T-cell (primary cell): ENCODE results near the gene RASSF8. TPM values are rescaled to one million over a fixed set of nuclear protein-coding genes. Genes with fewer than 3 reads are reported as not detected.

ENCODE experiments used
- ATAC-seq, 4 experiments: fragments of 200-7000 bp in 3 of 4; fragments of 150-1000 bp in 1 of 4; cut with Tn5 transposase; replicated peaks in 1 of 4; 1 replicate in 3 of 4; 2 replicates in 1 of 4; pipeline ENCODE4 v1.10.0; 2021; ENCODE audit warnings: moderate library complexity in 3 of 4, mild to moderate bottlenecking in 2 of 4, moderate number of reproducible peaks in 1 of 4
- CTCF ChIA-PET, 2 donors: fragments of 300-600 bp; sonication (Branson Sonifier 250); formaldehyde crosslinking; loops; one replicate each; lab custom pipeline; 2022; ENCODE audit warnings: antibody characterized with exemption in 2 of 2; lab: Charles Lee
- POLR2A ChIA-PET, 2 donors: fragments of 300-600 bp; sonication (Branson Sonifier 250); formaldehyde crosslinking; loops; one replicate each; lab custom pipeline; 2022; ENCODE audit warnings: antibody characterized with exemption in 2 of 2; lab: Charles Lee
- DNase-seq, 35 experiments: peaks; one replicate each; pipeline versions ENCODE4 v3.0.0 to v3.0.0-alpha.2; 2013 to 2023
- H3K27ac ChIP-seq: one replicate; pipeline ENCODE4 v1.5.1; 2013; ENCODE audit warnings: low read length
- H3K27me3 ChIP-seq, 2 experiments: replicated peaks in 1 of 2; 1 replicate in 1 of 2; 2 replicates in 1 of 2; pipeline versions ENCODE4 v1.6.1 to v1.7.0; 2013; ENCODE audit warnings: low read length in 1 of 2, mixed read lengths in 1 of 2; ENCODE audit not compliant: control insufficient read depth in 2 of 2, insufficient read depth in 2 of 2; ENCODE audit errors: extremely low read depth in 1 of 2
- H3K36me3 ChIP-seq, 2 donors: 1 replicate in 1 of 2; 2 replicates in 1 of 2; pipeline versions ENCODE4 v1.6.1 to v1.7.0; 2013; ENCODE audit warnings: low read length in 1 of 2; ENCODE audit not compliant: control insufficient read depth in 2 of 2, insufficient read depth in 1 of 2; ENCODE audit errors: extremely low read depth in 1 of 2
- H3K4me1 ChIP-seq, 2 experiments: 1 replicate in 1 of 2; 2 replicates in 1 of 2; pipeline versions ENCODE4 v1.6.1 to v1.7.0; 2013; ENCODE audit warnings: low read length in 2 of 2, mixed read lengths in 1 of 2; ENCODE audit not compliant: insufficient read depth in 2 of 2, control insufficient read depth in 1 of 2; ENCODE audit errors: extremely low read depth in 1 of 2
- H3K4me3 ChIP-seq, 2 donors: 1 replicate in 1 of 2; 2 replicates in 1 of 2; pipeline versions ENCODE4 v1.5.1 to v1.7.0; 2013; ENCODE audit warnings: mild to moderate bottlenecking in 2 of 2, low read length in 1 of 2, moderate library complexity in 1 of 2; ENCODE audit not compliant: control insufficient read depth in 1 of 2; ENCODE audit errors: extremely low read depth in 1 of 2
- H3K9me3 ChIP-seq: 2 replicates; pipeline ENCODE4 v1.7.0; 2013
- H3K27ac Mint-ChIP-seq, 2 donors: one replicate each; pipeline ENCODE4 v1.8.0; 2020 to 2021; ENCODE audit warnings: mild to moderate bottlenecking in 2 of 2, mixed read lengths in 2 of 2
- H3K27me3 Mint-ChIP-seq, 2 donors: one replicate each; pipeline ENCODE4 v1.8.0; 2021 to 2022; ENCODE audit warnings: mixed read lengths in 2 of 2
- H3K36me3 Mint-ChIP-seq: one replicate; pipeline ENCODE4 v1.8.0; 2021; ENCODE audit warnings: mixed read lengths
- H3K4me1 Mint-ChIP-seq, 3 donors: one replicate each; pipeline ENCODE4 v1.8.0; 2020 to 2022; ENCODE audit warnings: mixed read lengths in 3 of 3, mild to moderate bottlenecking in 1 of 3
- H3K4me3 Mint-ChIP-seq, 3 donors: one replicate each; pipeline ENCODE4 v1.8.0; 2020 to 2022; ENCODE audit warnings: mild to moderate bottlenecking in 3 of 3, mixed read lengths in 3 of 3, moderate library complexity in 3 of 3
- H3K9me3 Mint-ChIP-seq, 3 donors: one replicate each; pipeline ENCODE4 v1.8.0; 2020 to 2022; ENCODE audit warnings: mixed read lengths in 3 of 3
- WGBS: methylation state at CpG from one replicate; pipeline ENCODE4 v1.1.5; 2013; ENCODE audit warnings: missing lambda C conversion rate; ENCODE audit not compliant: insufficient coverage; 5-methylcytosine and 5-hydroxymethylcytosine counted together
- total RNA-seq, 35 experiments: library from RNA in 6 of 35; stranded (reverse) in 6 of 35; fragments of 120-200 nt in 1 of 35; gene quantifications; one replicate each; pipeline versions ENCODE4 v1.2.1 to v1.2.4 and lab custom pipeline; 2013 to 2026

RASSF8 gene
- total RNA-seq, 5 donors from 2014 or later (not counting 1 experiment from before 2014, with no cell fraction given), result 0.50 to 0.98 (median 0.73) TPM; not detected in 1

GRCh38 chr12:25959071-25959961, 834 bp downstream of the RASSF8 start:
- Histone ChIP-seq H3K9me3 (no peaks in the 10 kb centered on the region), H3K27ac (no peak overlapping the region), H3K36me3 (no peaks in the 10 kb centered on the region), H3K4me3 (peak overlapping the region in 1 of 2 donors; percentile 86), H3K4me1 (peaks cover 4 to 11% of the 10 kb centered on the region in 2 experiments), H3K27me3 (peaks cover 5 to 20% of the 10 kb centered on the region in 2 experiments)
- H3K4me1 Mint-ChIP-seq, result peaks cover 17 to 19% (median 19%) of the 10 kb centered on the region in 3 donors
- under 1% methylated on average over 39 of the region's 57 CpGs for WGBS
- CTCF ChIA-PET, result interaction anchor here in 1 of 2 donors (0.7 kb wide), 1 partner anchor 11 kb away, joined by 3 read pairs; no protein-coding TSS in a partner anchor
- ATAC-seq (peak in 2 of 4 experiments; percentile 28 to 52), DNase-seq (peak in 2 of 35 experiments; percentile 1 to 2)
- no peaks in the 10 kb centered on the region for H3K36me3 Mint-ChIP-seq
- H3K9me3 Mint-ChIP-seq, result no peaks in the 10 kb centered on the region
- H3K4me3 Mint-ChIP-seq, result peak overlapping the region; percentile 66 to 89 (median 72)
- H3K27ac Mint-ChIP-seq, result no peak overlapping the region
- POLR2A ChIA-PET, result no interaction called here
- peaks cover 34 to 64% of the 10 kb centered on the region in 2 donors for H3K27me3 Mint-ChIP-seq

DNA sequence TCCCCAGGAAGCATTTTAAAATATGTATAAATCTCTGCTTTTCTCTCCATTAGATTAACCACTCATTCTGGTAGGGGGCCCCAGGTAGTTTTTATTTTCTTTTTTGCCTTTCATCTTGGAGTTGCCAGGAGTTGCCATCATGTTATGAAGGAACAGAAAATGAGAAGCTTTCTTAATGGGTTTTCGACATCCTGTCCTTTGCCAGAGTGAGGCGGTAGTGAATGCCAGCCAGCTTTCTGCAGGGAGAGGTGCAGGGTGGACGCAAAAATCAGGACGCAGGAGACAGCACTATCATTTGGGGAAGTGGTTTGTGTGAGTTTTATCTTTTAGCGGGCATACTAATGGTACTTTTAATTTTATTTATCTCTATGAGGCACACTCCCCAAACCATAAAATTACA, 1.7 kb downstream of the RASSF8 start:
- Histone ChIP-seq H3K9me3 (no peaks in the 10 kb centered on the region), H3K27me3 (peaks cover 5 to 20% of the 10 kb centered on the region in 2 experiments), H3K27ac (no peak overlapping the region), H3K4me1 (peaks cover 4 to 11% of the 10 kb centered on the region in 2 experiments), H3K36me3 (no peaks in the 10 kb centered on the region), H3K4me3 (peak overlapping the region in 1 of 2 donors; percentile 86)
- ATAC-seq, result no peak
- H3K4me1 Mint-ChIP-seq, result peaks cover 17 to 19% (median 19%) of the 10 kb centered on the region in 3 donors
- H3K4me3 Mint-ChIP-seq, result peak overlapping the region; percentile 2 to 89 (median 66)
- 14% methylated on average over 2 of the region's 5 CpGs for WGBS
- no peaks in the 10 kb centered on the region for H3K9me3 Mint-ChIP-seq
- DNase-seq, result no peak
- ChIA-PET POLR2A (no interaction called here), CTCF (no interaction called here)
- peaks cover 34 to 59% of the 10 kb centered on the region in 2 donors for H3K27me3 Mint-ChIP-seq
- no peak overlapping the region for H3K27ac Mint-ChIP-seq
- H3K36me3 Mint-ChIP-seq, result no peaks in the 10 kb centered on the region

DNA sequence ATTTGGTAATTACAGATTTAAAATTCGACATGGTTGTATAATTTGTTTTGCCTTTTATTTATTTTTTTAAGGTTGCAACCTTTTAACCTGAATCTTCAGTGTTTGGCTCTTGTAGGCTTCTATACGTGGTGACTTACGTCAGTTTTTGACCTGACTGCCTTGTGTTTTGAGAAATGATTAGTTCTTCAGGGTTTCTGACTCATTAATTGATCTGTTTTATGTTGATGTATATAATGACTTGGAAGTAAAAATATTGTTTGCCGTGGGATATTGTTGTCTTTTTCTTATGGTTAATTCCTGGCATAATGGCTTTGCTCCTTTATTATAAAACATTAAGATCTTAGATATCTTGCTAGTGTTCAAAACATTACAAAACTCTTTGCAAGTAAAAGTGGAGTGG, 2.5 kb downstream of the RASSF8 start:
- no peak for DNase-seq
- Histone ChIP-seq H3K4me3 (no peak overlapping the region), H3K27ac (no peak overlapping the region), H3K4me1 (peaks cover 4 to 11% of the 10 kb centered on the region in 2 experiments), H3K9me3 (no peaks in the 10 kb centered on the region), H3K27me3 (peaks cover 5 to 20% of the 10 kb centered on the region in 2 experiments), H3K36me3 (no peaks in the 10 kb centered on the region)
- Mint-ChIP-seq H3K36me3 (no peaks in the 10 kb centered on the region), H3K4me3 (peak overlapping the region in 1 of 3 donors; percentile 89), H3K27me3 (peaks cover 34 to 62% of the 10 kb centered on the region in 2 donors), H3K4me1 (peaks cover 17 to 19% (median 19%) of the 10 kb centered on the region in 3 donors), H3K27ac (no peak overlapping the region), H3K9me3 (no peaks in the 10 kb centered on the region)
- CTCF ChIA-PET, result no interaction called here
- POLR2A ChIA-PET, result no interaction called here
- ATAC-seq, result no peak
- WGBS, result 25% methylated on average over 3 of the region's 4 CpGs

DNA sequence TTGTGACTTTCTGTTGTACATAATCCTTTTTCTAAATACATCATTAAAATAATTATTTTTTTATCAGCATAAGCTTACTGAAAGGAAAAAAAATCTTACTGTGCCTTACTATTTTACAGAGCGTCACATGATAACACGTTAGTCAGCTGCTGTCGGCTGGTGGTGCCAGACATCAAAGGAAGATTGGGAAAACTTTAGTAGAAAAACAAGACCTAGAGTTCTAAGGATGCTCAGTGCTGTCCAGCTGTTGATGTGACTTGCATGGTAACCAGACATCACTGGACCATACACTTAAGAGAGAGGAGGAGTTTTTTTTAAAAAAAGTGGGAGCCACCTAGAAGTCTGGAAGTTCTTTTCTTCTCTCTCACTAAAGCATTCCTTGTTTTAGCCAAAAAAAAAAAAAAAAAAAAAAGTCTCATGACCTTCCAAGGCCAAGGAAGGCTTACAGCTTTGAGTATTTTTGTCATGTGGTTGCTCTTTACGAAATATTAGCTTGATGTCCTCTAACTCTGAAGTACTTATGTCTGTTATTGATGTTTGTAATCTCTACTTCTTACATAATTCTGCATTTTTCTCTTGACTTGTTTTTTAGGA, 4.5 kb downstream of the RASSF8 start:
- ATAC-seq (no peak), DNase-seq (no peak)
- Mint-ChIP-seq H3K36me3 (no peaks in the 10 kb centered on the region), H3K27me3 (peaks cover 34 to 60% of the 10 kb centered on the region in 2 donors), H3K4me3 (no peak overlapping the region), H3K9me3 (no peaks in the 10 kb centered on the region), H3K4me1 (peaks cover 15 to 19% (median 15%) of the 10 kb centered on the region in 3 donors), H3K27ac (no peak overlapping the region)
- Histone ChIP-seq H3K4me1 (peaks cover 4 to 8% of the 10 kb centered on the region in 2 experiments), H3K36me3 (no peaks in the 10 kb centered on the region), H3K9me3 (no peaks in the 10 kb centered on the region), H3K4me3 (no peak overlapping the region), H3K27me3 (peaks cover 3 to 19% of the 10 kb centered on the region in 2 experiments), H3K27ac (no peak overlapping the region)
- ChIA-PET POLR2A (no interaction called here), CTCF (interaction anchor here in 1 of 2 donors (0.6 kb wide), 2 partner anchors 120 to 383 kb away, joined by 3 to 6 read pairs; no protein-coding TSS in a partner anchor)
- WGBS, result 53% methylated on average over 3 of the region's 4 CpGs

GRCh38 chr12:25965682-25966081, 7.2 kb downstream of the RASSF8 start:
- Histone ChIP-seq H3K36me3 (no peaks in the 10 kb centered on the region), H3K9me3 (no peaks in the 10 kb centered on the region), H3K4me3 (no peak overlapping the region), H3K27me3 (peaks cover 3 to 13% of the 10 kb centered on the region in 2 experiments), H3K27ac (no peak overlapping the region), H3K4me1 (no peaks in the 10 kb centered on the region)
- DNase-seq (no peak), ATAC-seq (no peak)
- POLR2A ChIA-PET, result interaction anchor here in 1 of 2 donors (0.6 kb wide), 1 partner anchor 15 kb away, joined by 9 read pairs; no protein-coding TSS in a partner anchor
- Mint-ChIP-seq H3K36me3 (no peaks in the 10 kb centered on the region), H3K9me3 (no peaks in the 10 kb centered on the region), H3K27me3 (peaks cover 28 to 52% of the 10 kb centered on the region in 2 donors), H3K4me1 (peaks cover under 1 to 4% (median under 1%) of the 10 kb centered on the region in 3 donors), H3K4me3 (no peak overlapping the region), H3K27ac (no peak overlapping the region)
- WGBS, result no CpG with 5 or more reads among the region's 1 CpG
- CTCF ChIA-PET, result no interaction called here

- ChIA-PET POLR2A (no interaction called here), CTCF (no interaction called here)
- peaks cover 0 to 5% of the 10 kb centered on the region in 2 experiments for H3K27me3 ChIP-seq
- H3K27ac ChIP-seq, result no peak overlapping the region
- H3K36me3 Mint-ChIP-seq, result no peaks in the 10 kb centered on the region
- no peak overlapping the region for H3K27ac Mint-ChIP-seq
- no peaks in the 10 kb centered on the region for H3K9me3 Mint-ChIP-seq
- H3K4me1 Mint-ChIP-seq, result no peaks in the 10 kb centered on the region
- WGBS, result 85% methylated on average over 3 of the region's 5 CpGs
- no peak overlapping the region for H3K4me3 ChIP-seq
- no peak for ATAC-seq
- no peak overlapping the region for H3K4me3 Mint-ChIP-seq
- H3K27me3 Mint-ChIP-seq, result peaks cover 14 to 34% of the 10 kb centered on the region in 2 donors
- no peak for DNase-seq
- H3K36me3 ChIP-seq, result no peaks in the 10 kb centered on the region
- no peaks in the 10 kb centered on the region for H3K4me1 ChIP-seq
- no peaks in the 10 kb centered on the region for H3K9me3 ChIP-seq
These were observed 11.6 kb downstream of the RASSF8 start for GRCh38 chr12:25970082-25970481.
